Activated CD8-positive, alpha-beta memory T cell treated with anti-CD3 and anti-CD28 coated beads, Interleukin-2, amount 50 U/mL, for 1 hour (primary cell): ENCODE measurements around the gene NTN1.
"Not testable (repeated sequence)": the region's sequence is repeated elsewhere in the genome, so short reads cannot be mapped to it uniquely, and the experiment has no call there.

Experiments
- DNase-seq: peaks from one replicate; pipeline ENCODE4 v3.0.0-alpha.2; 2020; ENCODE audit errors: extremely low read depth

Gene NTN1

DNA sequence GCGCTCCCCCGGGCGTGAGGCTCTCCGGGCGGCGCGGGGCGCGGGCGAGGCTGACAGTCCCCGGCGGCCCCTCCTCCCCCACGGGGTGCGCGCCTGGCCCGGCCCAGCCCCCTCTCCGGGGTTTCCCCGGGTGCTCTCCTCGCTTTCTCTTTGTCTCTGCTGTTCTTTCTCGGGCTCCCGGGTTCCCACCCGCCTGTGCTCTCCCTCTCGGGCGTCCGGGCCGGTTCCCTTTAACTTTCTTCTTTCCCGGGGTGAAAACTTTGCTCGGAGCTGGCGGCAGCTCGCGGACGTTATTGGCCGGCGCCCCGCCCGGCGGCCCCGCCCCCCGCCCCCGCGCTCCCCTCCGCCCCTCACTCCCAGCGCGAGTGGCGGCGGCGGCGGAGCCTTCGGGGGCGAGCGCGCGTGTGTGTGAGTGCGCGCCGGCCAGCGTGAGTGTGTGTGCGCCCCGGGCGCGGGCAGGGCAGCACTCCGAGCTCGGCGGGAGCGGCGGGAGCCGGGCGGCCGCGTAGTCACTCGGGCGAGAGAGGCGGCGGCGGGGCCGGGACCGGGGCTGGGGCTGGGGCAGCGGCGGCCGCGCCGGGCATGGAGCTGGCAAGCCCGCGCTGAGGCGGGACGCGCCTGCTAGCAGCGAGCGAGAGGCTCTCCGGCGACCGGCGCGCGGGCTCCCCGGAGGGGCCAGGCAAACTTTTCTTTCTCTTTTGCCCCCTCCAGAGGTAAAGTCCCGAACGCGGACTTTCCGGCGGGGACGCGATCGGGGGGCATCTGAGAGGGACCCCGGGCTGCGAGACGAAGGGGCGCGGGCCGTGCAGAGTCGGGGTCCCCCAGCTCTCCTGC, at the start of gene NTN1:
Gene NTN1 (plus strand): TSS at position 353 of the 834 bp plus-strand sequence. CDS start 864 bp downstream, outside the sequence.
- DNase-seq = no peak

- DNase-seq = no peak
Observed at GRCh38 chr17:8975091-8975725, 46.1 kb upstream of the NTN1 start.

DNA sequence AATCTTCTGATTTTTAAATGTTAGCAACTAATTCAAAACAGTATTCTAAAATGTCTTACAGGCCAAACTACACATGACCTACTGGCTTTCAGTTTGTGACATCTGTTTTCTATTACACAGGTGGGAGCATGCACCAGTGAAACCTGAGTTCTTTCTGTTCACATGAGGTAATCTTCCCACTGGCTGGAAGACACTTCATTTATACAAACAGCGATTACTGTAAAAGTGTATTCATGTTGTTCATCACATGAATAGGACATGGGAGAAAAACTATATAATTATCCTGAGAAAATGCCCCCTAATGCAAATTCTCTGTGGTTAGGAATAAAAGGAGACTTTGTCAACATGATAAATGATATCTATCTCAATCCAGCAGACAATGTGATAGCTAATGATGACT, 44.7 kb upstream of the NTN1 start:
- no peak for DNase-seq

DNA sequence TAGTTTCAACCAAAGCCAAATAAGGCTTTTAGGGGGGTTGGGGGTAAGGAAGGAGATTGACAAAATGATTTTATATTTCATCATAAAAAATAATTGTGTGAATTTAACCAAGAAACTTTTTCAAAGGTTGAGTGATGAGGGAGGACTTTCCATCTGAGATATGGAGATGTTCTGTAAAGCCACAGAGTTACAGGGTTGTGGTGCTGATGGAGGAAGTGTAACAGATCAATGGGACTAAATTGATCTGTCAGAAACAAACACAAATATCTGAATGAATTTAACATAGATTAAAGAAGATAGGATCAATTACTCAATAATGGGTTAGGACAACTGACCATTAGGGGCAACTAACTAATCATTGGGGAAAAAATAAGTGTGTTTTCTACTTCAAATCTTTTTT, 41.6 kb upstream of the NTN1 start:
- no peak for DNase-seq

DNA sequence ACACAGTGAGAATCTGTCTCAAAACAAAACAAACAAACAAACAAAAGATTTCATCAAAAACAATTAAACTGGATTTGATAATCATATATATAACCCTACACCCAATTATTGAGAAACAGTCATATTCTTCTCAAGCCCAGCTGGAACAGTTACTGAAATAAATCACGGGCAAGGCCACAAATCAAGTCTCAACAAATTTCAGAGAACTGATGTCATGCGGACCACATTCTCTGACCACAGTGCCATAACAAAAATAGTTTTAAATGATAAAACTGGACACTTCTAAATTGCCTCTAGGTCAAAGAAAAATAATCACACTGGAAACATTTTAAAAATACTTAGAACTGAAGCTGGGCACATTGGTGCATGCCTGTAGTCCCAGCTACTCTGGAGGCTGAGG, 39.9 kb upstream of the NTN1 start:
- DNase-seq = no peak

GRCh38 chr17:8984225-8984624, 37.1 kb upstream of the NTN1 start:
- DNase-seq = not testable (repeated sequence)

DNA sequence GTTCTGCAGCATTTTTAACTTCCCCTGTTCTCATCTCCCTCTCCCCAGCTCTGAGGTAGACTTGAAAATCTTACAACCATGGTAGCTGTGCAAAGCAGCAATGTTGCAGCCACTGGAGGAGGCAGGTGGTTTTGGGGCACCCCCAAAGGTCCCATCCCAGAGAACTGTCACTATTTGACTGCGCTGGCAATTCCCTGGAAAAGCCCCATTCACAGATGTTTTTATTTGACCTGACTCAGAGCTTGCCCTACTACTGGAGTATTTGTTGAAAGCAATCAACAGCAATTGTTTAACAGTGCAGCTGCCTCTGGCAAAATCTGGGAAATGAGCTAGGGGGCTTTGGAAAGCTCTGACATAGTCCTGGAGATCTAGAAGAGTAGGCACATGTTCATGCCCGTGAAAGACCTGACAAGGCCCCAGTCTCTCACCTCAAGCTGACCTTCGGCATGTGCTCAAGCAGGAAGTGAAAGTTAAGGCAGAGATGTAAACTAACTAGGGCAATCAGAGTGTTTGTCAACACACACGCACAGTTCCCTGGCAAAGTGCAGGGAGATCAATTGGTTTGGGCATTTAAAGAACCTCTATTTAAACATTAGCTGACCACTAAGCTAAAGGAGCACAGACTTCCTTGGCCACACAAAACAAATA, 36.1 kb upstream of the NTN1 start:
- DNase-seq = no peak

- DNase-seq = no peak
Observed at GRCh38 chr17:8986295-8986694, 35.0 kb upstream of the NTN1 start.

DNA sequence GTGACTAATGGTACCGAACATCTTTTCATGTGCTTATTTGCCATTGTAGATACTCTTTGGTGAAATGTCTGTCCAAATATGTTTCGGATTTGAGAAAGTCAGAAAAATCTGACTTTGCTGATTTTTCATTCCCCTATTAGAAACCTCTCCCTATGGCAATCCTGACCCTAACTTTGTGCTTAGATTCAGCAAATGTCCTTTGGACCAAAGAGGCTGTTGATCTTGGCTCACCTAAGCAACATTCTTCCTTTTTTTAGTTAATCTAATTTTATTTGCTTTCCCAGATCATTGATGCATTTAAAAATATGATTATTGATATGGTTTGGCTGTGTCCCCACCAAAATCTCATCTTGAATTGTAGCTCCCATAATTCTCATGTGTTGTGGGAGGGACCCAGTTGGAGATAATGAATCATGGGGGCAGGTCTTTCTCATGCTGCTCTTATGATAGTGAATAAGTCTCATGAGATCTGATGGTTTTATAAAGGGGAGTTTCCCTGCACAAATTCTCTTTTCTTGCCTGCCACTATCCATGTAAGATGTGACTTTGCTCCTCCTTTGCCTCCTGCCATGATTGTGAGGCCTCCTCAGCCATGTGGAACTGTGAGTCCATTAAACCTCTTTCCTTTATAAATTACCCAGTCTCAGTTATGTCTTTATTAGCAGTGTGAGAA, 32.9 kb upstream of the NTN1 start:
- not testable (repeated sequence) for DNase-seq

- peak; percentile 45 for DNase-seq
Observed at GRCh38 chr17:8991514-8992285, 29.6 kb upstream of the NTN1 start.

DNA sequence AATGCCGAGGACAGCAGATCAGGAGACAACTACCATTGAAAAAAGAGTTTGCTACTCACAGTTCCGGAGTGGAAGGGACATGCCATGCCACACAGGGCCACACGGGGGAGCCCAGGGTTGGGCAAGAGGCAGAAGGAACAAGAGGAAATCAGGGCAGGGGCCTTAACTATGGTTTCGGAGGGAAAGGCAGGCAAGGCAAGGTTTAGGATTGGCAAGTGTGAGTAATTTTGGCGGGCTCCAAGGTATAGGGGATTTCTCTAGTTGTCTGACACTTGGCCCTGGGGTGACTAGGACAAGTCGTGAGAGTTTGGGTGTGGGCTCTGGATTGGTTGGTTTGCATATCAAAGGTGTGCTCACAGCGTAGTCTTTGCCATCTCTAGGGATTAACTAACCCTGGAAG, 27.0 kb upstream of the NTN1 start:
- DNase-seq = peak; percentile 8

- no peak for DNase-seq
Observed at GRCh38 chr17:8995711-8996110, 25.6 kb upstream of the NTN1 start.

DNA sequence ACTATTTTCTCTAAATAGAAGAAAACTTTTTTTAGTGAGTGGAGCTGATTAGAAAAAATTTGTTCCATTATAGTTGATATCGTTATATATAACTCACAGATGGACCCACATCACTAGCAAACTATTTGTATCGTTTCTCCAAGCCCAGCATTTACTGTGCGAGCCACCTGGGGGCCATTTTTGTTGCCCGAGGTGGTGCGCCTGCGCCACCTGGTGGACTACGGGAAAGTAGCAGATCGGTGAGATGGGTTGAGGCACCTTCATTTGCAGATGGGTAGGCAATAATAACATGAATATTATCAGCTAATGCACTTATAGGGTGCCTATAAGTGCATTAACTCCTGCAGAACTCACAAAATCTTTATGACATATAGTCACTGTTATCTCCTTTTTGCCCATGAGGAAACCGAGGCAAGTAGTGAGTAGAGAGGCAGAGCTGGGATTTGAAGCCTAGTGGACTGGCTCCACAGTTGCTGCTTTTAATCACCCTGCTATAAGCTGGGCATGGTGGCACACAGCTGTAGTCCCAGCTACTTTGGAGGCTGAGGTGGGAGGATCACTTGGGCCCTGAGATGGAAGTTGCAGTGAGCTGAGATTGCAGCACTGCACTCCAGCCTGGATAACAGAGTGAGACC, 23.2 kb upstream of the NTN1 start:
- peak; percentile 50 for DNase-seq

DNA sequence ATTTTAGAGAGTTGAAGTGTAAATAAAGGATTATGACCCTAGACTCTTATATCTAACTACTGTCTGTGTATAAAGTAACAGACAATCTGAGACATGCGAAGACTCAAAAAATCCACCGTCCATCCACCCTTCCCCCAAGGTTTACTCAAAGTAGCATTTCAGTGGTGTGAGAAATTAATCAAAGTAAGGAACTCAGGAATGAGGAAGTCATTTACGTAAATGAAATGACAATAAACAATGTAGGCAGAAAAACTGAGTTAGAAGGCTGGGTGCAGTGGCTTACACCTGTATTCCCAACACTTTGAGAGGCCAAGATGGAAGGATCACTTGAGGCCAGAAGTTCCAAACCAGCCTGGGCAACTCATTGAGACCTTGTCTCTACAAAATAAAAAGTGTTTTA, 19.8 kb upstream of the NTN1 start:
- no peak for DNase-seq

- no peak for DNase-seq
Observed at GRCh38 chr17:9002227-9002605, 19.1 kb upstream of the NTN1 start.

- DNase-seq = no peak
Observed at GRCh38 chr17:9002606-9003354, 18.5 kb upstream of the NTN1 start.

- no peak for DNase-seq
Observed at GRCh38 chr17:9003355-9004131, 17.8 kb upstream of the NTN1 start.

DNA sequence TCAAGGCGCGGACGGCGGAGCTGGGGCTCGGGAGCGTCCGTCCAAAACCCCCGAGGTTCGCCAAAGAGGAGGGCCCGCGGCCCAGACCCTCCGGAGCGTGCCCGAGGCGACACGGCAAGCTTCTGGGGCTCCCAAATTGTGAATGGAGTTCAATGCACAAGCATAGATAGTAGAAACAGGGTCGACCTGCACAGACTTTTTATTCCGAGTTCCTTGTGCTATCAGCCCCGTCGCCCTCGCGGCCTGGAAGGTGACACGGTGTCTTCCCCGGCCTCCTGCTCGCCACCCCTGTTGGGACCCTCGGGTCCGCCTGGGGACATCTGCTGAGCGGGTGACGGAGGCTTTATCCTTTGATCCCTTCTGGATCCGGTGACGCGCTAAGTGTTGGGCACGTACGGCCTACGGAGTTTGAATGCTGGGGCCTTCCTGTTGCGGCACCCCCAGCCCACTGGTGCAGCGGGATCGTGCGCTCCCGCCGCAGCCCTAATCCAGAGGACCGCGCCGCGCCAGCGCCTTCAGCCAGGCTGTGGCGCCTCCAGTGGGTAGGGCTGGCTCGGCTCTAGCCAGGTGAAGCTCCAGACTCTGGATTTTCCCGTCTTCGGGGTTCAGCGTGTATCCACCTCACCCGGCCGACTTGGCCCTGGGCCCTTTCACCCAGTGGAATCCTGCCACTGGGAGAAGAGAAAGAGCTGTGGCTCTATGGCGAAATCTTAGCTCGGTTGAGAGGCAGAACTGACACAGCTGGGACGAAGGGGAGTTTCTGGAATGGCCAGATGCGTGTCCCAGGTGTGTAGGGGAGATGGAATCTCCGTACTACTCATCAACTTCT, 17.0 kb upstream of the NTN1 start:
- no peak for DNase-seq

- no peak for DNase-seq
Observed at GRCh38 chr17:9004961-9005285, 16.4 kb upstream of the NTN1 start.
